Progenitor cell of endocrine pancreas (in vitro differentiated cells): Measurements from ENCODE around the gene BMP8B. TPM values are rescaled to one million over a fixed set of nuclear protein-coding genes. Genes with fewer than 3 reads are reported as not detected.
A peak's percentile ranks its signal among the peaks of the same experiment; 100 is the strongest.
"Not testable (repeated sequence)": the region's sequence is repeated elsewhere in the genome, so short reads cannot be mapped to it uniquely, and the experiment has no call there.

Experiments used
- DNase-seq: peaks from one replicate; pipeline ENCODE4 v3.0.0; 2021; ENCODE audit warnings: low spot score; ENCODE audit not compliant: unreplicated experiment
- H3K27ac Mint-ChIP-seq: 2 replicates; pipeline ENCODE4 v1.8.0; 2021; ENCODE audit warnings: mild to moderate bottlenecking, moderate library complexity, mixed read lengths
- H3K27me3 Mint-ChIP-seq: 2 replicates; pipeline ENCODE4 v1.8.0; 2021; ENCODE audit warnings: mixed read lengths
- H3K36me3 Mint-ChIP-seq: 2 replicates; pipeline ENCODE4 v1.8.0; 2022; ENCODE audit warnings: mixed read lengths; ENCODE audit not compliant: insufficient read depth
- H3K4me1 Mint-ChIP-seq: 2 replicates; pipeline ENCODE4 v1.8.0; 2021; ENCODE audit warnings: low read depth, mixed read lengths
- H3K4me3 Mint-ChIP-seq: 2 replicates; pipeline ENCODE4 v1.8.0; 2021; ENCODE audit warnings: low read depth, mild to moderate bottlenecking, moderate library complexity, mixed read lengths
- H3K9me3 Mint-ChIP-seq: 2 replicates; pipeline ENCODE4 v1.8.0; 2021; ENCODE audit warnings: low read depth, mixed read lengths
- CTCF ChIP-seq: fragments of 200-600 bp; sonication (generic); IDR thresholded peaks from one replicate; pipeline ENCODE4 v1.5.0; 2021; ENCODE audit warnings: antibody characterized with exemption, mild to moderate bottlenecking; ENCODE audit not compliant: unreplicated experiment
- total RNA-seq: library from RNA; stranded (reverse); gene quantifications from 2 replicates; pipeline ENCODE4 v1.2.1, GENCODE V29; 2021

Gene BMP8B
- total RNA-seq, 1 donor from 2014 or later: 0.91 TPM

GRCh38 chr1:39833621-39834385, 45.1 kb upstream of the BMP8B start:
- Mint-ChIP-seq H3K4me3 (no peak overlapping the region), H3K27ac (no peak overlapping the region), H3K36me3 (peaks cover 2% of the 10 kb centered on the region), H3K9me3 (no peaks in the 10 kb centered on the region), H3K27me3 (peaks cover 5% of the 10 kb centered on the region), H3K4me1 (peaks cover 25% of the 10 kb centered on the region)
- no peak for TF ChIP-seq CTCF
- DNase-seq: no peak

- Mint-ChIP-seq H3K27ac (no peak overlapping the region), H3K4me1 (peaks cover 23% of the 10 kb centered on the region), H3K4me3 (no peak overlapping the region), H3K9me3 (no peaks in the 10 kb centered on the region), H3K36me3 (peaks cover 2% of the 10 kb centered on the region), H3K27me3 (peaks cover 5% of the 10 kb centered on the region)
- TF ChIP-seq CTCF: no peak
- no peak for DNase-seq
These were observed 44.5 kb upstream of the BMP8B start for GRCh38 chr1:39833121-39833520.

- DNase-seq: no peak
- Mint-ChIP-seq H3K27me3 (peaks cover 5% of the 10 kb centered on the region), H3K9me3 (no peaks in the 10 kb centered on the region), H3K27ac (peak overlapping the region; percentile 3), H3K4me1 (peaks cover 21% of the 10 kb centered on the region), H3K36me3 (peaks cover 2% of the 10 kb centered on the region), H3K4me3 (no peak overlapping the region)
- TF ChIP-seq CTCF: no peak
These were observed 43.6 kb upstream of the BMP8B start for GRCh38 chr1:39832294-39832693.

- Mint-ChIP-seq H3K27me3 (peaks cover 5% of the 10 kb centered on the region), H3K9me3 (no peaks in the 10 kb centered on the region), H3K36me3 (no peaks in the 10 kb centered on the region), H3K27ac (no peak overlapping the region), H3K4me1 (peaks cover 18% of the 10 kb centered on the region), H3K4me3 (no peak overlapping the region)
- TF ChIP-seq CTCF: no peak
- DNase-seq: no peak
These were observed 41.3 kb upstream of the BMP8B start for GRCh38 chr1:39829791-39830533.

- Mint-ChIP-seq H3K9me3 (no peaks in the 10 kb centered on the region), H3K27ac (no peak overlapping the region), H3K36me3 (no peaks in the 10 kb centered on the region), H3K4me1 (peaks cover 18% of the 10 kb centered on the region), H3K4me3 (no peak overlapping the region), H3K27me3 (peaks cover 5% of the 10 kb centered on the region)
- TF ChIP-seq CTCF: no peak
- DNase-seq: no peak
These were observed 40.1 kb upstream of the BMP8B start for GRCh38 chr1:39828734-39829133.

- not testable (repeated sequence) for H3K9me3 Mint-ChIP-seq, H3K27ac Mint-ChIP-seq, H3K27me3 Mint-ChIP-seq, H3K36me3 Mint-ChIP-seq, DNase-seq, H3K4me3 Mint-ChIP-seq
- H3K4me1 Mint-ChIP-seq: peaks cover 18% of the 10 kb centered on the region
These were observed 39.6 kb upstream of the BMP8B start for GRCh38 chr1:39828255-39828654.
